Neural cell (in vitro differentiated cells): ENCODE measurements around the gene OFD1.

Experiments used
- EP300 ChIP-seq: fragments of 450-650 bp; conservative IDR thresholded peaks from 2 replicates; pipeline ENCODE4 v1.6.1; 2014; ENCODE audit warnings: antibody characterized with exemption, mild to moderate bottlenecking, moderate library complexity; ENCODE audit not compliant: poor library complexity, severe bottlenecking
- EZH2 ChIP-seq: fragments of 200-600, 300-800 bp; shearing (Covaris generic), sonication (generic); IDR thresholded peaks from 2 replicates; pipeline ENCODE4 v1.6.1; 2014; ENCODE audit warnings: antibody characterized with exemption, low read length, borderline replicate concordance, mild to moderate bottlenecking; ENCODE audit not compliant: insufficient read depth, poor library complexity, severe bottlenecking
- POLR2AphosphoS5 ChIP-seq: IDR thresholded peaks from 2 replicates; pipeline ENCODE4 v1.6.1; 2012
- RAD21 ChIP-seq: fragments of 450-650 bp; conservative IDR thresholded peaks from 2 replicates; pipeline ENCODE4 v1.6.1; 2014; ENCODE audit warnings: antibody characterized with exemption, mild to moderate bottlenecking, moderate library complexity
- SMC3 ChIP-seq: fragments of 450-650 bp; conservative IDR thresholded peaks from 2 replicates; pipeline ENCODE4 v1.6.1; 2014; ENCODE audit warnings: antibody characterized with exemption, mild to moderate bottlenecking, moderate library complexity; ENCODE audit not compliant: poor library complexity
- TF ChIP-seq, protein P1 (sequence below): fragments of 450-650 bp; IDR thresholded peaks from 2 replicates; pipeline ENCODE4 v1.5.1; 2014; ENCODE audit warnings: antibody characterized with exemption, mild to moderate bottlenecking, moderate library complexity; ENCODE audit not compliant: poor library complexity, severe bottlenecking
- TF ChIP-seq, protein P2 (sequence below): IDR thresholded peaks from 2 replicates; pipeline ENCODE4 v1.6.1; 2012; ENCODE audit warnings: borderline replicate concordance

GRCh38 chrX:13719192-13719856, 15.2 kb upstream of the OFD1 start:
- TF ChIP-seq, protein P1, sequence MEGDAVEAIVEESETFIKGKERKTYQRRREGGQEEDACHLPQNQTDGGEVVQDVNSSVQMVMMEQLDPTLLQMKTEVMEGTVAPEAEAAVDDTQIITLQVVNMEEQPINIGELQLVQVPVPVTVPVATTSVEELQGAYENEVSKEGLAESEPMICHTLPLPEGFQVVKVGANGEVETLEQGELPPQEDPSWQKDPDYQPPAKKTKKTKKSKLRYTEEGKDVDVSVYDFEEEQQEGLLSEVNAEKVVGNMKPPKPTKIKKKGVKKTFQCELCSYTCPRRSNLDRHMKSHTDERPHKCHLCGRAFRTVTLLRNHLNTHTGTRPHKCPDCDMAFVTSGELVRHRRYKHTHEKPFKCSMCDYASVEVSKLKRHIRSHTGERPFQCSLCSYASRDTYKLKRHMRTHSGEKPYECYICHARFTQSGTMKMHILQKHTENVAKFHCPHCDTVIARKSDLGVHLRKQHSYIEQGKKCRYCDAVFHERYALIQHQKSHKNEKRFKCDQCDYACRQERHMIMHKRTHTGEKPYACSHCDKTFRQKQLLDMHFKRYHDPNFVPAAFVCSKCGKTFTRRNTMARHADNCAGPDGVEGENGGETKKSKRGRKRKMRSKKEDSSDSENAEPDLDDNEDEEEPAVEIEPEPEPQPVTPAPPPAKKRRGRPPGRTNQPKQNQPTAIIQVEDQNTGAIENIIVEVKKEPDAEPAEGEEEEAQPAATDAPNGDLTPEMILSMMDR, result no peak
- TF ChIP-seq EP300 (no peak), EZH2 (no peak), POLR2AphosphoS5 (no peak), SMC3 (no peak), RAD21 (no peak)
- TF ChIP-seq, protein P2, sequence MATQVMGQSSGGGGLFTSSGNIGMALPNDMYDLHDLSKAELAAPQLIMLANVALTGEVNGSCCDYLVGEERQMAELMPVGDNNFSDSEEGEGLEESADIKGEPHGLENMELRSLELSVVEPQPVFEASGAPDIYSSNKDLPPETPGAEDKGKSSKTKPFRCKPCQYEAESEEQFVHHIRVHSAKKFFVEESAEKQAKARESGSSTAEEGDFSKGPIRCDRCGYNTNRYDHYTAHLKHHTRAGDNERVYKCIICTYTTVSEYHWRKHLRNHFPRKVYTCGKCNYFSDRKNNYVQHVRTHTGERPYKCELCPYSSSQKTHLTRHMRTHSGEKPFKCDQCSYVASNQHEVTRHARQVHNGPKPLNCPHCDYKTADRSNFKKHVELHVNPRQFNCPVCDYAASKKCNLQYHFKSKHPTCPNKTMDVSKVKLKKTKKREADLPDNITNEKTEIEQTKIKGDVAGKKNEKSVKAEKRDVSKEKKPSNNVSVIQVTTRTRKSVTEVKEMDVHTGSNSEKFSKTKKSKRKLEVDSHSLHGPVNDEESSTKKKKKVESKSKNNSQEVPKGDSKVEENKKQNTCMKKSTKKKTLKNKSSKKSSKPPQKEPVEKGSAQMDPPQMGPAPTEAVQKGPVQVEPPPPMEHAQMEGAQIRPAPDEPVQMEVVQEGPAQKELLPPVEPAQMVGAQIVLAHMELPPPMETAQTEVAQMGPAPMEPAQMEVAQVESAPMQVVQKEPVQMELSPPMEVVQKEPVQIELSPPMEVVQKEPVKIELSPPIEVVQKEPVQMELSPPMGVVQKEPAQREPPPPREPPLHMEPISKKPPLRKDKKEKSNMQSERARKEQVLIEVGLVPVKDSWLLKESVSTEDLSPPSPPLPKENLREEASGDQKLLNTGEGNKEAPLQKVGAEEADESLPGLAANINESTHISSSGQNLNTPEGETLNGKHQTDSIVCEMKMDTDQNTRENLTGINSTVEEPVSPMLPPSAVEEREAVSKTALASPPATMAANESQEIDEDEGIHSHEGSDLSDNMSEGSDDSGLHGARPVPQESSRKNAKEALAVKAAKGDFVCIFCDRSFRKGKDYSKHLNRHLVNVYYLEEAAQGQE, result no peak
